GM12878 (cell line): Measurements from ENCODE around the gene SCARF2. TPM values are rescaled to one million over a fixed set of nuclear protein-coding genes. Genes with fewer than 3 reads are reported as not detected.

ENCODE experiments used
- ATAC-seq: fragments of 200-7000 bp; cut with Tn5 transposase; 3 replicates; pipeline ENCODE4 v1.9.1; 2020; ENCODE audit warnings: mild to moderate bottlenecking, moderate library complexity
- BruUV-seq: library from RNA; stranded (reverse); fragments of 400-500 nt; replicated peaks from 2 replicates; lab custom pipeline; 2021; lab: Mats Ljungman, UMichigan
- CTCF ChIA-PET: fragments of 300-600 bp; sonication (Branson Sonifier 250); formaldehyde crosslinking; extraction: SDS; loops from one replicate; lab custom pipeline; 2021; ENCODE audit warnings: inconsistent platforms; lab: Yijun Ruan, JAX
- POLR2A ChIA-PET: fragments of 350-600 bp; formaldehyde crosslinking; extraction: SDS; loops from one replicate; lab custom pipeline; 2021; ENCODE audit warnings: inconsistent platforms; lab: Charles Lee
- RAD21 ChIA-PET: fragments of 300-600 bp; sonication (Branson Sonifier 250); formaldehyde crosslinking; loops from one replicate; lab custom pipeline; 2023; ENCODE audit warnings: antibody characterized with exemption; ENCODE audit not compliant: unreplicated experiment; lab: Charles Lee
- SMC1A ChIA-PET: fragments of 300-600 bp; sonication (Branson Sonifier 250); formaldehyde crosslinking; loops from one replicate; lab custom pipeline; 2023; ENCODE audit not compliant: unreplicated experiment, uncharacterized antibody; lab: Charles Lee
- DNase-seq: peaks from one replicate; pipeline ENCODE4 v3.0.0-alpha.2; 2011; ENCODE audit warnings: low read depth, low spot score
- FAIRE-seq: peaks from 3 replicates; lab custom pipeline; 2011; peaks lifted over from hg19 to GRCh38; lab: Jason Lieb, UNC
- H2AFZ ChIP-seq: 2 replicates; pipeline ENCODE4 v1.6.0; 2011; ENCODE audit warnings: low read depth, low read length, control low read depth; ENCODE audit not compliant: control insufficient read depth
- H3K27ac ChIP-seq: 2 replicates; pipeline ENCODE4 v1.5.1; 2011; ENCODE audit warnings: control low read depth; ENCODE audit not compliant: control insufficient read depth, insufficient read depth
- H3K27me3 ChIP-seq, 2 experiments: replicated peaks in 1 of 2; 2 replicates each; pipeline versions ENCODE4 v1.6.0 to v1.6.1; 2011; ENCODE audit warnings: low read length in 1 of 2; ENCODE audit not compliant: control insufficient read depth in 2 of 2, insufficient read depth in 2 of 2
- H3K36me3 ChIP-seq, 2 experiments: 2 replicates each; pipeline ENCODE4 v1.5.1; 2011; ENCODE audit warnings: low read length in 1 of 2; ENCODE audit not compliant: control insufficient read depth in 2 of 2, insufficient read depth in 2 of 2
- H3K4me1 ChIP-seq: 2 replicates; pipeline ENCODE4 v1.6.1; 2011; ENCODE audit warnings: mild to moderate bottlenecking, low read length, moderate library complexity, mixed read lengths; ENCODE audit not compliant: control insufficient read depth, insufficient read depth
- H3K4me2 ChIP-seq: 2 replicates; pipeline ENCODE4 v1.6.0; 2011; ENCODE audit warnings: control low read depth; ENCODE audit not compliant: control insufficient read depth, insufficient read depth
- H3K4me3 ChIP-seq: fragments of 200-600 bp; sonication (generic); 2 replicates; pipeline ENCODE4 v1.5.1; 2016
- H3K79me2 ChIP-seq: 2 replicates; pipeline ENCODE4 v1.6.0; 2011; ENCODE audit warnings: low read length; ENCODE audit not compliant: control insufficient read depth, insufficient read depth
- H3K9ac ChIP-seq: 2 replicates; pipeline ENCODE4 v1.8.0; 2011; ENCODE audit warnings: low read length, control low read depth, mixed read lengths; ENCODE audit not compliant: control insufficient read depth, insufficient read depth
- H3K9me3 ChIP-seq: replicated peaks from 3 replicates; pipeline ENCODE4 v1.5.1; 2011; ENCODE audit warnings: mild to moderate bottlenecking, low read length; ENCODE audit not compliant: control insufficient read depth, insufficient read depth
- H4K20me1 ChIP-seq: 2 replicates; pipeline ENCODE4 v1.6.0; 2011; ENCODE audit not compliant: control insufficient read depth, insufficient read depth
- BMI1 ChIP-seq: fragments of 450-650 bp; IDR thresholded peaks from 2 replicates; pipeline ENCODE4 v1.6.1; 2016; ENCODE audit warnings: mild to moderate bottlenecking, moderate library complexity, borderline replicate concordance
- CHD2 ChIP-seq: IDR thresholded peaks from 2 replicates; pipeline ENCODE4 v1.6.1; 2011; ENCODE audit warnings: low read depth, low read length, improper control_type of control experiment, borderline replicate concordance
- MEF2B ChIP-seq: fragments of 450-650 bp; IDR thresholded peaks from 2 replicates; pipeline ENCODE4 v1.6.1; 2018; ENCODE audit warnings: mild to moderate bottlenecking, moderate library complexity; ENCODE audit not compliant: partially characterized antibody, poor library complexity, severe bottlenecking
- MXI1 ChIP-seq: fragments of 150-350 bp; IDR thresholded peaks from 2 replicates; pipeline ENCODE4 v1.6.1; 2011; ENCODE audit warnings: low read depth, mild to moderate bottlenecking, inconsistent platforms, low read length, improper control_type of control experiment
- PML ChIP-seq: IDR thresholded peaks from 2 replicates; pipeline ENCODE4 v1.6.1; 2012; ENCODE audit warnings: low read length, inconsistent platforms
- POU2F2 ChIP-seq: IDR thresholded peaks from 3 replicates; pipeline ENCODE4 v1.6.1; 2011; ENCODE audit warnings: low read depth, mild to moderate bottlenecking, low read length, borderline replicate concordance
- STAT3 ChIP-seq: IDR thresholded peaks from 2 replicates; pipeline ENCODE4 v1.6.1; 2011; ENCODE audit warnings: low read depth, low read length, improper control_type of control experiment
- SUPT20H ChIP-seq: IDR thresholded peaks from 2 replicates; pipeline ENCODE4 v1.6.1; 2011; ENCODE audit warnings: low read depth, mild to moderate bottlenecking, low read length, moderate library complexity, borderline replicate concordance; ENCODE audit not compliant: control insufficient read depth
- ZNF274 ChIP-seq: IDR thresholded peaks from one replicate; pipeline ENCODE4 v1.8.0; 2011; ENCODE audit not compliant: insufficient read length, insufficient read depth
- WGBS: methylation state at CpG from one replicate; pipeline ENCODE4 v1.1.6; 2016; ENCODE audit warnings: low lambda C conversion rate; ENCODE audit not compliant: insufficient replicate concordance, insufficient coverage; ENCODE audit errors: missing lambda C conversion rate; 5-methylcytosine and 5-hydroxymethylcytosine counted together
- in situ Hi-C: fragments of 300-500 bp; cut with MboI; formaldehyde crosslinking; loops from 9 replicates; pipeline ENCODE4 v1.14.3; 2018; ENCODE audit warnings: mixed read lengths
- intact Hi-C: fragments of 100-400 bp; cut with micrococcal nuclease; formaldehyde crosslinking; loops from one replicate; pipeline ENCODE4 v1.14.2; 2022; ENCODE audit not compliant: unreplicated experiment
- polyA plus RNA-seq, 11 experiments: library from polyadenylated mRNA; depleted of rRNA in 4 of 11; unstranded in 6 of 11; stranded (reverse) in 5 of 11; fragments of >200 nt; fragmentation: Nextera tagmentation in 4 of 11; fragmentation: Illumina TruSeq in 1 of 11; extraction: Ambion mirVana in 4 of 11; extraction: Trizol in 1 of 11; gene quantifications; 1 replicate in 1 of 11; 2 replicates in 10 of 11; pipeline versions ENCODE4 v1.2.1 to v1.2.3, GENCODE V29; 2011 to 2016; ENCODE audit warnings: inconsistent platforms in 2 of 11, missing spikeins in 2 of 11, low read depth in 1 of 11
- total RNA-seq, 4 experiments: library from RNA; depleted of rRNA in 3 of 4; stranded (reverse); fragments of >200 nt in 3 of 4; fragmentation: Illumina TruSeq in 1 of 4; extraction: Trizol in 1 of 4; gene quantifications; 2 replicates each; pipeline versions ENCODE4 v1.2.1 to v1.2.3, GENCODE V29; 2013 to 2021
- TF ChIP-seq, protein P1 (sequence below): fragments of 450-650 bp; IDR thresholded peaks from 2 replicates; pipeline ENCODE4 v1.6.1; 2014; ENCODE audit warnings: mild to moderate bottlenecking
- TF ChIP-seq, protein P2 (sequence below): fragments of 450-650 bp; IDR thresholded peaks from 2 replicates; pipeline ENCODE4 v1.6.1; 2017; ENCODE audit warnings: antibody characterized with exemption, mild to moderate bottlenecking, moderate library complexity
- TF ChIP-seq, protein P3 (sequence below): IDR thresholded peaks from 2 replicates; pipeline ENCODE4 v1.6.1; 2011; ENCODE audit warnings: borderline replicate concordance, low read depth, mild to moderate bottlenecking, moderate library complexity, mixed read lengths, low read length; ENCODE audit not compliant: insufficient read depth; ENCODE audit errors: extremely low read length
- TF ChIP-seq, protein P4 (sequence below): IDR thresholded peaks from 2 replicates; pipeline ENCODE4 v1.6.1; 2012; ENCODE audit warnings: low read depth, low read length, improper control_type of control experiment

SCARF2 gene
- total and polyA plus RNA-seq, 10 of the 15 experiments (the other 5 are each of a cell fraction or from before 2014, with no cell fraction given): 0.01 to 0.74 (median 0.17) TPM; not detected in 5

DNA sequence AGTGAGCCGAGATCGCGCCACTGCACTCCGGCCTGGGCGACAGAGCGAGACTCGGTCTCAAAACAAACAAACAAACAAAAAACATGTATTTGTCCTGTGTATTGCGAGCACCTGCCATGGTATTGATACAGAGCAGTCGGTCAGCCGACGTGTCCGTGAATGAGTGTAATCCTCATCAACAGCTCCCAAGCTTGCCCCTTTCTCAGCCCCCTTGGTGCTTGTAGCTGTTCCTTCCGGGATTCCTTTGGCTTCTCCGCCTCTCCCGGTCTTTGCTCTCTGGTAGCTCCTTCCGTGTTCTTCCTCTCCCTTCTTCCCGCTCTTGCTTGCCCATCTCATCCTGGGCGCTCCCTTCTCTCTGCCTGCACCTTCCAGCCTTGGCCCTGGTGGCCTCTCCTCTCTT is 32.7 kb downstream of the SCARF2 start (continued):
- TF ChIP-seq, protein P1, sequence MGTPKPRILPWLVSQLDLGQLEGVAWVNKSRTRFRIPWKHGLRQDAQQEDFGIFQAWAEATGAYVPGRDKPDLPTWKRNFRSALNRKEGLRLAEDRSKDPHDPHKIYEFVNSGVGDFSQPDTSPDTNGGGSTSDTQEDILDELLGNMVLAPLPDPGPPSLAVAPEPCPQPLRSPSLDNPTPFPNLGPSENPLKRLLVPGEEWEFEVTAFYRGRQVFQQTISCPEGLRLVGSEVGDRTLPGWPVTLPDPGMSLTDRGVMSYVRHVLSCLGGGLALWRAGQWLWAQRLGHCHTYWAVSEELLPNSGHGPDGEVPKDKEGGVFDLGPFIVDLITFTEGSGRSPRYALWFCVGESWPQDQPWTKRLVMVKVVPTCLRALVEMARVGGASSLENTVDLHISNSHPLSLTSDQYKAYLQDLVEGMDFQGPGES: no peak
- no peak for TF ChIP-seq CHD2
- no peak for TF ChIP-seq SUPT20H

DNA sequence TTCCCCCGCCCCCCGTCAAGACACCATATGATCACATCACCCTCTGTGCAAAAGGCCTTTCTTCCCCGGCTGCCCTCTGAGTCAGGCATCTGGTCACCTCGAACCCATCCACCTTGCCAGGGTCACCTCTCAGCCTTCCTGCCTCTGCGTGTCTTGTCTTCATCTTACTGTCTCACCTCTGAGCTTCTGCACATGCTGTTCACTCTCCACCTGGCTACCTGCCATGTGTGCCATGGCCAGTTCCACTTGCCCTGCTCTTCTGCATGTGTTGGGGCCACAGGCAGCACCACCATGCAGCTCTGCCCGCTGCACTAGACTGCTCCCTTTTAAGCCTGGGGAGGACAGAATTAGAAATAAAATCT is 33.9 kb downstream of the SCARF2 start:
- no peak overlapping the region for H3K9ac ChIP-seq
- H3K27me3 ChIP-seq: no peaks in the 10 kb centered on the region; a peak in 1 of 4 replicates
- H3K4me3 ChIP-seq: no peak overlapping the region
- ChIA-PET SMC1A (no interaction called here), POLR2A (interaction anchor here (1.1 kb wide), 1 partner anchor 84 kb away, joined by 3 read pairs; the partner anchor contains the start of gene DGCR6L), CTCF (interaction anchor here (0.9 to 1.7 kb wide), 2 partner anchors 15 to 19 kb away, joined by 3 read pairs; no protein-coding TSS in a partner anchor), RAD21 (no interaction called here)
- no peak for DNase-seq
- in situ Hi-C loops (no loop called here), intact Hi-C loops (no loop called here)
- no peak overlapping the region for H2AFZ ChIP-seq
- no peaks in the 10 kb centered on the region for H3K4me1 ChIP-seq
- no peaks in the 10 kb centered on the region for H3K79me2 ChIP-seq
- no TSS peak for BruUV-seq
- no peak overlapping the region for H3K27ac ChIP-seq
- no peak for ATAC-seq
- TF ChIP-seq CHD2: no peak
- no peak for TF ChIP-seq MEF2B
- TF ChIP-seq STAT3: no peak
- TF ChIP-seq, protein P2, sequence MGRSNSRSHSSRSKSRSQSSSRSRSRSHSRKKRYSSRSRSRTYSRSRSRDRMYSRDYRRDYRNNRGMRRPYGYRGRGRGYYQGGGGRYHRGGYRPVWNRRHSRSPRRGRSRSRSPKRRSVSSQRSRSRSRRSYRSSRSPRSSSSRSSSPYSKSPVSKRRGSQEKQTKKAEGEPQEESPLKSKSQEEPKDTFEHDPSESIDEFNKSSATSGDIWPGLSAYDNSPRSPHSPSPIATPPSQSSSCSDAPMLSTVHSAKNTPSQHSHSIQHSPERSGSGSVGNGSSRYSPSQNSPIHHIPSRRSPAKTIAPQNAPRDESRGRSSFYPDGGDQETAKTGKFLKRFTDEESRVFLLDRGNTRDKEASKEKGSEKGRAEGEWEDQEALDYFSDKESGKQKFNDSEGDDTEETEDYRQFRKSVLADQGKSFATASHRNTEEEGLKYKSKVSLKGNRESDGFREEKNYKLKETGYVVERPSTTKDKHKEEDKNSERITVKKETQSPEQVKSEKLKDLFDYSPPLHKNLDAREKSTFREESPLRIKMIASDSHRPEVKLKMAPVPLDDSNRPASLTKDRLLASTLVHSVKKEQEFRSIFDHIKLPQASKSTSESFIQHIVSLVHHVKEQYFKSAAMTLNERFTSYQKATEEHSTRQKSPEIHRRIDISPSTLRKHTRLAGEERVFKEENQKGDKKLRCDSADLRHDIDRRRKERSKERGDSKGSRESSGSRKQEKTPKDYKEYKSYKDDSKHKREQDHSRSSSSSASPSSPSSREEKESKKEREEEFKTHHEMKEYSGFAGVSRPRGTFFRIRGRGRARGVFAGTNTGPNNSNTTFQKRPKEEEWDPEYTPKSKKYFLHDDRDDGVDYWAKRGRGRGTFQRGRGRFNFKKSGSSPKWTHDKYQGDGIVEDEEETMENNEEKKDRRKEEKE: no peak
- TF ChIP-seq ZNF274: no peak
- no peak for TF ChIP-seq BMI1
- TF ChIP-seq MXI1: no peak
- no peak for TF ChIP-seq POU2F2
- TF ChIP-seq, protein P3, sequence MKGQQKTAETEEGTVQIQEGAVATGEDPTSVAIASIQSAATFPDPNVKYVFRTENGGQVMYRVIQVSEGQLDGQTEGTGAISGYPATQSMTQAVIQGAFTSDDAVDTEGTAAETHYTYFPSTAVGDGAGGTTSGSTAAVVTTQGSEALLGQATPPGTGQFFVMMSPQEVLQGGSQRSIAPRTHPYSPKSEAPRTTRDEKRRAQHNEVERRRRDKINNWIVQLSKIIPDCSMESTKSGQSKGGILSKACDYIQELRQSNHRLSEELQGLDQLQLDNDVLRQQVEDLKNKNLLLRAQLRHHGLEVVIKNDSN: no peak
- TF ChIP-seq PML: no peak
- TF ChIP-seq, protein P4, sequence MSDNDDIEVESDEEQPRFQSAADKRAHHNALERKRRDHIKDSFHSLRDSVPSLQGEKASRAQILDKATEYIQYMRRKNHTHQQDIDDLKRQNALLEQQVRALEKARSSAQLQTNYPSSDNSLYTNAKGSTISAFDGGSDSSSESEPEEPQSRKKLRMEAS: no peak
- H4K20me1 ChIP-seq: no peaks in the 10 kb centered on the region
- peaks cover 0 to 6% of the 10 kb centered on the region in 2 experiments; a peak in 3 of 4 replicates for H3K36me3 ChIP-seq
- no peaks in the 10 kb centered on the region for H3K9me3 ChIP-seq
- FAIRE-seq: no peak
- WGBS: 97% methylated on average over 6 of the region's 6 CpGs
- no peak overlapping the region for H3K4me2 ChIP-seq
